ENCODE results near the gene ANGPTL4. TPM values are rescaled to one million over a fixed set of nuclear protein-coding genes. Genes with fewer than 3 reads are reported as not detected.

The ANGPTL4 gene
- total and polyA plus RNA-seq, 9 of the 15 experiments (the other 6 are each of a cell fraction or from before 2014, with no cell fraction given) = 0.05 to 0.77 (median 0.22) TPM; not detected in 4

GRCh38 chr19:8386990-8387389 is 23.0 kb downstream of the ANGPTL4 start (continued):
- TF ChIP-seq, protein P1, sequence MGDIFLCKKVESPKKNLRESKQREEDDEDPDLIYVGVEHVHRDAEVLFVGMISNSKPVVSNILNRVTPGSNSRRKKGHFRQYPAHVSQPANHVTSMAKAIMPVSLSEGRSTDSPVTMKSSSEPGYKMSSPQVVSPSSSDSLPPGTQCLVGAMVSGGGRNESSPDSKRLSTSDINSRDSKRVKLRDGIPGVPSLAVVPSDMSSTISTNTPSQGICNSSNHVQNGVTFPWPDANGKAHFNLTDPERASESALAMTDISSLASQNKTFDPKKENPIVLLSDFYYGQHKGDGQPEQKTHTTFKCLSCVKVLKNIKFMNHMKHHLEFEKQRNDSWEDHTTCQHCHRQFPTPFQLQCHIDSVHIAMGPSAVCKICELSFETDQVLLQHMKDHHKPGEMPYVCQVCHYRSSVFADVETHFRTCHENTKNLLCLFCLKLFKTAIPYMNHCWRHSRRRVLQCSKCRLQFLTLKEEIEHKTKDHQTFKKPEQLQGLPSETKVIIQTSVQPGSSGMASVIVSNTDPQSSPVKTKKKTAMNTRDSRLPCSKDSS (IDR thresholded peaks at IDR 0.05; ENCODE audit: low read depth, partially characterized antibody) = no peak
- 0 out of 2 replicates have a peak, but pooled peaks have one; percentile 73 for TF ChIP-seq NFXL1 (CRISPR knock-in tag; IDR thresholded peaks at IDR 0.05)
- no peak for TF ChIP-seq ZNF12 (CRISPR knock-in tag; IDR thresholded peaks at IDR 0.05)
- TF ChIP-seq ZNF23 (CRISPR knock-in tag; IDR thresholded peaks at IDR 0.05) = no peak
- TF ChIP-seq SUPT5H (IDR thresholded peaks at IDR 0.05) = no peak
- TF ChIP-seq, protein P2, sequence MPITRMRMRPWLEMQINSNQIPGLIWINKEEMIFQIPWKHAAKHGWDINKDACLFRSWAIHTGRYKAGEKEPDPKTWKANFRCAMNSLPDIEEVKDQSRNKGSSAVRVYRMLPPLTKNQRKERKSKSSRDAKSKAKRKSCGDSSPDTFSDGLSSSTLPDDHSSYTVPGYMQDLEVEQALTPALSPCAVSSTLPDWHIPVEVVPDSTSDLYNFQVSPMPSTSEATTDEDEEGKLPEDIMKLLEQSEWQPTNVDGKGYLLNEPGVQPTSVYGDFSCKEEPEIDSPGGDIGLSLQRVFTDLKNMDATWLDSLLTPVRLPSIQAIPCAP (CRISPR knock-in tag; IDR thresholded peaks at IDR 0.05; ENCODE audit: borderline replicate concordance) = no peak
- TF ChIP-seq MLLT1 (IDR thresholded peaks at IDR 0.05) = no peak
- TF ChIP-seq ZNF274 (IDR thresholded peaks at IDR 0.05; ENCODE audit: borderline replicate concordance, low read depth, low read length) = no peak
- 0 out of 2 replicates have a peak, but pooled peaks have one; percentile 45 for TF ChIP-seq ZNF668 (CRISPR knock-in tag; IDR thresholded peaks at IDR 0.05)
- no peak for TF ChIP-seq RHOXF2B (CRISPR knock-in tag; conservative IDR thresholded peaks at IDR 0.05)
- TF ChIP-seq ZNF695 (CRISPR knock-in tag; IDR thresholded peaks at IDR 0.05) = no peak
- TF ChIP-seq CXXC5 (CRISPR knock-in tag; IDR thresholded peaks at IDR 0.05) = peak; percentile 68
- no peak for TF ChIP-seq EWSR1 (IDR thresholded peaks at IDR 0.05; ENCODE audit: borderline replicate concordance, low read depth, partially characterized antibody)
- TF ChIP-seq JUND (IDR thresholded peaks at IDR 0.05; ENCODE audit: borderline replicate concordance, low read depth, low read length) = no peak
- peak; percentile 29; the same call in 1 of the 3 replicates for TF ChIP-seq JUND (tag; IDR thresholded peaks at IDR 0.05; ENCODE audit: borderline replicate concordance, low read depth, low read length)
- TF ChIP-seq ZNF197 (CRISPR knock-in tag; IDR thresholded peaks at IDR 0.05; ENCODE audit: low read depth) = no peak
- no peak for TF ChIP-seq PHB (CRISPR knock-in tag; IDR thresholded peaks at IDR 0.05)
- no peak for TF ChIP-seq RBM14 (IDR thresholded peaks at IDR 0.05; ENCODE audit: borderline replicate concordance, insufficient read depth, low read depth, low read length)
- TF ChIP-seq, protein P3, sequence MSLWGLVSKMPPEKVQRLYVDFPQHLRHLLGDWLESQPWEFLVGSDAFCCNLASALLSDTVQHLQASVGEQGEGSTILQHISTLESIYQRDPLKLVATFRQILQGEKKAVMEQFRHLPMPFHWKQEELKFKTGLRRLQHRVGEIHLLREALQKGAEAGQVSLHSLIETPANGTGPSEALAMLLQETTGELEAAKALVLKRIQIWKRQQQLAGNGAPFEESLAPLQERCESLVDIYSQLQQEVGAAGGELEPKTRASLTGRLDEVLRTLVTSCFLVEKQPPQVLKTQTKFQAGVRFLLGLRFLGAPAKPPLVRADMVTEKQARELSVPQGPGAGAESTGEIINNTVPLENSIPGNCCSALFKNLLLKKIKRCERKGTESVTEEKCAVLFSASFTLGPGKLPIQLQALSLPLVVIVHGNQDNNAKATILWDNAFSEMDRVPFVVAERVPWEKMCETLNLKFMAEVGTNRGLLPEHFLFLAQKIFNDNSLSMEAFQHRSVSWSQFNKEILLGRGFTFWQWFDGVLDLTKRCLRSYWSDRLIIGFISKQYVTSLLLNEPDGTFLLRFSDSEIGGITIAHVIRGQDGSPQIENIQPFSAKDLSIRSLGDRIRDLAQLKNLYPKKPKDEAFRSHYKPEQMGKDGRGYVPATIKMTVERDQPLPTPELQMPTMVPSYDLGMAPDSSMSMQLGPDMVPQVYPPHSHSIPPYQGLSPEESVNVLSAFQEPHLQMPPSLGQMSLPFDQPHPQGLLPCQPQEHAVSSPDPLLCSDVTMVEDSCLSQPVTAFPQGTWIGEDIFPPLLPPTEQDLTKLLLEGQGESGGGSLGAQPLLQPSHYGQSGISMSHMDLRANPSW (CRISPR knock-in tag; IDR thresholded peaks at IDR 0.05) = no peak
- no peak for TF ChIP-seq HOXB6 (CRISPR knock-in tag; IDR thresholded peaks at IDR 0.05; ENCODE audit: borderline replicate concordance)
- TF ChIP-seq RCOR1 (IDR thresholded peaks at IDR 0.05; ENCODE audit: borderline replicate concordance in 1 of 2, low read depth in 2 of 2, low read length in 2 of 2) = no peak
- no peak for TF ChIP-seq POLR2AphosphoS2 (IDR thresholded peaks at IDR 0.05; ENCODE audit: low read length)
- TF ChIP-seq NFIC (IDR thresholded peaks at IDR 0.05) = no peak
